ENCODE data around the gene PATZ1.

- TF ChIP-seq, protein P1, sequence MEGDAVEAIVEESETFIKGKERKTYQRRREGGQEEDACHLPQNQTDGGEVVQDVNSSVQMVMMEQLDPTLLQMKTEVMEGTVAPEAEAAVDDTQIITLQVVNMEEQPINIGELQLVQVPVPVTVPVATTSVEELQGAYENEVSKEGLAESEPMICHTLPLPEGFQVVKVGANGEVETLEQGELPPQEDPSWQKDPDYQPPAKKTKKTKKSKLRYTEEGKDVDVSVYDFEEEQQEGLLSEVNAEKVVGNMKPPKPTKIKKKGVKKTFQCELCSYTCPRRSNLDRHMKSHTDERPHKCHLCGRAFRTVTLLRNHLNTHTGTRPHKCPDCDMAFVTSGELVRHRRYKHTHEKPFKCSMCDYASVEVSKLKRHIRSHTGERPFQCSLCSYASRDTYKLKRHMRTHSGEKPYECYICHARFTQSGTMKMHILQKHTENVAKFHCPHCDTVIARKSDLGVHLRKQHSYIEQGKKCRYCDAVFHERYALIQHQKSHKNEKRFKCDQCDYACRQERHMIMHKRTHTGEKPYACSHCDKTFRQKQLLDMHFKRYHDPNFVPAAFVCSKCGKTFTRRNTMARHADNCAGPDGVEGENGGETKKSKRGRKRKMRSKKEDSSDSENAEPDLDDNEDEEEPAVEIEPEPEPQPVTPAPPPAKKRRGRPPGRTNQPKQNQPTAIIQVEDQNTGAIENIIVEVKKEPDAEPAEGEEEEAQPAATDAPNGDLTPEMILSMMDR (conservative IDR thresholded peaks at IDR 0.05; ENCODE audit: low read depth in 2 of 2), result no peak
- TF ChIP-seq CREB1 (CRISPR knock-in tag; IDR thresholded peaks at IDR 0.05; ENCODE audit: low read depth) (no peak), ETS1 (IDR thresholded peaks at IDR 0.05) (no peak), ZNF331 (CRISPR knock-in tag; IDR thresholded peaks at IDR 0.05; ENCODE audit: low read depth) (no peak), POLR2AphosphoS5 (IDR thresholded peaks at IDR 0.05; ENCODE audit: low read depth) (no peak), ZNF114 (CRISPR knock-in tag; IDR thresholded peaks at IDR 0.05) (no peak), EZH2 (IDR thresholded peaks at IDR 0.05; ENCODE audit: low read depth, unreplicated experiment) (no peak)
- TF ChIP-seq, protein P2, sequence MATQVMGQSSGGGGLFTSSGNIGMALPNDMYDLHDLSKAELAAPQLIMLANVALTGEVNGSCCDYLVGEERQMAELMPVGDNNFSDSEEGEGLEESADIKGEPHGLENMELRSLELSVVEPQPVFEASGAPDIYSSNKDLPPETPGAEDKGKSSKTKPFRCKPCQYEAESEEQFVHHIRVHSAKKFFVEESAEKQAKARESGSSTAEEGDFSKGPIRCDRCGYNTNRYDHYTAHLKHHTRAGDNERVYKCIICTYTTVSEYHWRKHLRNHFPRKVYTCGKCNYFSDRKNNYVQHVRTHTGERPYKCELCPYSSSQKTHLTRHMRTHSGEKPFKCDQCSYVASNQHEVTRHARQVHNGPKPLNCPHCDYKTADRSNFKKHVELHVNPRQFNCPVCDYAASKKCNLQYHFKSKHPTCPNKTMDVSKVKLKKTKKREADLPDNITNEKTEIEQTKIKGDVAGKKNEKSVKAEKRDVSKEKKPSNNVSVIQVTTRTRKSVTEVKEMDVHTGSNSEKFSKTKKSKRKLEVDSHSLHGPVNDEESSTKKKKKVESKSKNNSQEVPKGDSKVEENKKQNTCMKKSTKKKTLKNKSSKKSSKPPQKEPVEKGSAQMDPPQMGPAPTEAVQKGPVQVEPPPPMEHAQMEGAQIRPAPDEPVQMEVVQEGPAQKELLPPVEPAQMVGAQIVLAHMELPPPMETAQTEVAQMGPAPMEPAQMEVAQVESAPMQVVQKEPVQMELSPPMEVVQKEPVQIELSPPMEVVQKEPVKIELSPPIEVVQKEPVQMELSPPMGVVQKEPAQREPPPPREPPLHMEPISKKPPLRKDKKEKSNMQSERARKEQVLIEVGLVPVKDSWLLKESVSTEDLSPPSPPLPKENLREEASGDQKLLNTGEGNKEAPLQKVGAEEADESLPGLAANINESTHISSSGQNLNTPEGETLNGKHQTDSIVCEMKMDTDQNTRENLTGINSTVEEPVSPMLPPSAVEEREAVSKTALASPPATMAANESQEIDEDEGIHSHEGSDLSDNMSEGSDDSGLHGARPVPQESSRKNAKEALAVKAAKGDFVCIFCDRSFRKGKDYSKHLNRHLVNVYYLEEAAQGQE (IDR thresholded peaks at IDR 0.05; ENCODE audit: unreplicated experiment), result no peak
These were observed 14.1 kb downstream of the PATZ1 start for GRCh38 chr22:31332010-31332409.

Data from GM23338 (cell line).